Loucy (cell line): Measurements from ENCODE around the gene ANKRD27.

Source experiments
- H2AFZ ChIP-seq: fragments of 200-600 bp; sonication (generic); 2 replicates; pipeline ENCODE4 v1.6.0; 2016; ENCODE audit warnings: antibody characterized with exemption, mild to moderate bottlenecking, low read length, moderate library complexity
- H3F3A ChIP-seq: fragments of 200-600 bp; 2 replicates; pipeline ENCODE4 v1.6.0; 2016; ENCODE audit warnings: antibody characterized with exemption, low read depth, mild to moderate bottlenecking
- H3K27me3 ChIP-seq: fragments of 200-600 bp; sonication (generic); 2 replicates; pipeline ENCODE4 v1.6.1; 2014; ENCODE audit warnings: low read length, mild to moderate bottlenecking; ENCODE audit not compliant: insufficient read depth, poor library complexity, severe bottlenecking
- H3K36me3 ChIP-seq: fragments of 200-600 bp; sonication (generic); 2 replicates; pipeline ENCODE4 v1.6.1; 2016; ENCODE audit warnings: low read length; ENCODE audit not compliant: insufficient read depth
- H3K4me1 ChIP-seq: fragments of 200-600 bp; sonication (generic); 2 replicates; pipeline ENCODE4 v1.5.1; 2014; ENCODE audit warnings: low read length, mild to moderate bottlenecking; ENCODE audit not compliant: insufficient read depth, poor library complexity, severe bottlenecking
- H3K4me2 ChIP-seq: fragments of 200-600 bp; sonication (generic); 2 replicates; pipeline ENCODE4 v1.6.0; 2014; ENCODE audit warnings: antibody characterized with exemption, low read length, low read depth, mild to moderate bottlenecking; ENCODE audit not compliant: poor library complexity, severe bottlenecking
- H3K4me3 ChIP-seq: fragments of 200-600 bp; sonication (generic); 2 replicates; pipeline ENCODE4 v1.5.1; 2014; ENCODE audit warnings: low read length, mild to moderate bottlenecking, mixed read lengths; ENCODE audit not compliant: poor library complexity, severe bottlenecking
- H3K79me2 ChIP-seq: fragments of 200-600 bp; sonication (generic); 2 replicates; pipeline ENCODE4 v1.6.1; 2014; ENCODE audit warnings: low read length; ENCODE audit not compliant: insufficient read depth
- H3K9ac ChIP-seq: fragments of 200-600 bp; sonication (generic); 2 replicates; pipeline ENCODE4 v1.6.0; 2014; ENCODE audit warnings: mild to moderate bottlenecking, low read depth, low read length, moderate library complexity; ENCODE audit not compliant: poor library complexity, severe bottlenecking
- H3K9me2 ChIP-seq: fragments of 200-600 bp; sonication (generic); replicated peaks from 2 replicates; pipeline ENCODE4 v1.6.1; 2016; ENCODE audit warnings: low read depth, low read length, mixed read lengths
- H3K9me3 ChIP-seq: fragments of 200-600 bp; sonication (generic); 2 replicates; pipeline ENCODE4 v1.6.1; 2014; ENCODE audit warnings: mild to moderate bottlenecking, antibody characterized with exemption, low read length, low read depth; ENCODE audit not compliant: insufficient read depth
- H4K20me1 ChIP-seq: fragments of 200-600 bp; sonication (generic); 2 replicates; pipeline ENCODE4 v1.6.0; 2014; ENCODE audit warnings: antibody characterized with exemption, low read length, mild to moderate bottlenecking; ENCODE audit not compliant: insufficient read depth, poor library complexity, severe bottlenecking
- CTCF ChIP-seq: fragments of 200-600 bp; sonication (generic); conservative IDR thresholded peaks from 2 replicates; pipeline ENCODE4 v1.5.1; 2014; ENCODE audit warnings: mild to moderate bottlenecking, antibody characterized with exemption, low read length
- EZH2phosphoT487 ChIP-seq: fragments of 200-600 bp; IDR thresholded peaks from 2 replicates; pipeline ENCODE4 v1.6.1; 2018; ENCODE audit warnings: antibody characterized with exemption, mild to moderate bottlenecking, moderate library complexity, borderline replicate concordance

The ANKRD27 gene

GRCh38 chr19:32672841-32673240, 2.1 kb downstream of the ANKRD27 start:
- H3K9ac ChIP-seq: peak overlapping the region; percentile 82
- no peaks in the 10 kb centered on the region for H3F3A ChIP-seq
- H3K36me3 ChIP-seq: no peaks in the 10 kb centered on the region
- peaks cover 48% of the 10 kb centered on the region for H3K4me1 ChIP-seq
- H3K4me3 ChIP-seq: peak overlapping the region; percentile 99
- H2AFZ ChIP-seq: no peak overlapping the region
- H3K27me3 ChIP-seq: no peaks in the 10 kb centered on the region
- H3K9me3 ChIP-seq: no peaks in the 10 kb centered on the region
- peak overlapping the region; percentile 90 for H3K4me2 ChIP-seq
- TF ChIP-seq CTCF: no peak
- TF ChIP-seq EZH2phosphoT487: no peak
- peaks cover 71% of the 10 kb centered on the region for H3K79me2 ChIP-seq
- H4K20me1 ChIP-seq: peaks cover 56% of the 10 kb centered on the region
- no peaks in the 10 kb centered on the region for H3K9me2 ChIP-seq

- Histone ChIP-seq H3F3A (no peaks in the 10 kb centered on the region), H3K9me2 (no peaks in the 10 kb centered on the region), H3K36me3 (peaks cover 1% of the 10 kb centered on the region; the same call in 1 of the 2 replicates), H3K9ac (peak overlapping the region; percentile 82), H3K4me2 (peak overlapping the region; percentile 90), H3K27me3 (no peaks in the 10 kb centered on the region), H3K9me3 (no peaks in the 10 kb centered on the region), H4K20me1 (peaks cover 64% of the 10 kb centered on the region), H3K4me3 (peak overlapping the region; percentile 99), H3K4me1 (peaks cover 51% of the 10 kb centered on the region), H2AFZ (no peak overlapping the region), H3K79me2 (peaks cover 79% of the 10 kb centered on the region)
- TF ChIP-seq EZH2phosphoT487 (no peak), CTCF (no peak)
These were observed 2.9 kb downstream of the ANKRD27 start for GRCh38 chr19:32671883-32672593.

GRCh38 chr19:32669310-32669709, 5.7 kb downstream of the ANKRD27 start:
- H3K4me1 ChIP-seq: peaks cover 59% of the 10 kb centered on the region
- H3K4me2 ChIP-seq: peak overlapping the region; percentile 90
- peaks cover 100% of the 10 kb centered on the region for H3K79me2 ChIP-seq
- no peak for TF ChIP-seq EZH2phosphoT487
- TF ChIP-seq CTCF: no peak
- peak overlapping the region; percentile 99 for H3K4me3 ChIP-seq
- H3K27me3 ChIP-seq: no peaks in the 10 kb centered on the region
- no peak overlapping the region for H2AFZ ChIP-seq
- no peaks in the 10 kb centered on the region for H3K9me3 ChIP-seq
- H3K9ac ChIP-seq: peak overlapping the region; percentile 82
- no peaks in the 10 kb centered on the region for H3K9me2 ChIP-seq
- peaks cover 81% of the 10 kb centered on the region for H4K20me1 ChIP-seq
- no peaks in the 10 kb centered on the region; the same call in 1 of the 2 replicates for H3F3A ChIP-seq
- H3K36me3 ChIP-seq: peaks cover 14% of the 10 kb centered on the region; the same call in 1 of the 2 replicates
